Activated CD8-positive, alpha-beta memory T cell treated with anti-CD3 and anti-CD28 coated beads for 1 hour (primary cell): ENCODE data around the gene PTPRM.

Experiments used
- DNase-seq, 2 donors: peaks; one replicate each; pipeline ENCODE4 v3.0.0-alpha.2; 2020; ENCODE audit warnings: low read depth in 1 of 2; ENCODE audit errors: extremely low read depth in 1 of 2

The PTPRM gene

GRCh38 chr18:7567474-7568425 lies 634 bp downstream of the PTPRM start:
- no peak for DNase-seq

GRCh38 chr18:7568426-7568825 lies 1.3 kb downstream of the PTPRM start:
- DNase-seq: no peak

- no peak for DNase-seq
Measured at GRCh38 chr18:7571626-7572025, 4.5 kb downstream of the PTPRM start.

GRCh38 chr18:7572822-7573221 lies 5.7 kb downstream of the PTPRM start:
- DNase-seq: no peak

GRCh38 chr18:7575465-7576028 lies 8.4 kb downstream of the PTPRM start:
- no peak for DNase-seq

- DNase-seq: no peak
Measured at GRCh38 chr18:7576077-7576476, 9.0 kb downstream of the PTPRM start.

GRCh38 chr18:7576685-7577084 lies 9.6 kb downstream of the PTPRM start:
- no peak for DNase-seq

- DNase-seq: no peak
Measured at GRCh38 chr18:7577706-7578105, 10.6 kb downstream of the PTPRM start.

GRCh38 chr18:7579176-7579917 lies 12.2 kb downstream of the PTPRM start:
- no peak for DNase-seq

- DNase-seq: no peak
Measured at GRCh38 chr18:7579918-7580542, 12.9 kb downstream of the PTPRM start.

GRCh38 chr18:7584646-7585275 lies 17.6 kb downstream of the PTPRM start:
- no peak for DNase-seq

GRCh38 chr18:7585276-7585670 lies 18.2 kb downstream of the PTPRM start:
- DNase-seq: no peak

GRCh38 chr18:7586379-7586778 lies 19.3 kb downstream of the PTPRM start:
- DNase-seq: no peak

GRCh38 chr18:7590826-7591560 lies 23.9 kb downstream of the PTPRM start:
- no peak for DNase-seq

GRCh38 chr18:7592305-7593071 lies 25.4 kb downstream of the PTPRM start:
- DNase-seq: no peak

- DNase-seq: no peak
Measured at GRCh38 chr18:7593218-7593819, 26.2 kb downstream of the PTPRM start.

- no peak for DNase-seq
Measured at GRCh38 chr18:7596147-7596546, 29.0 kb downstream of the PTPRM start.

- DNase-seq: no peak
Measured at GRCh38 chr18:7597500-7597899, 30.4 kb downstream of the PTPRM start.
